SK-N-SH (cell line): Measurements from ENCODE around the gene TSPAN4. TPM values are rescaled to one million over a fixed set of nuclear protein-coding genes. Genes with fewer than 3 reads are reported as not detected.

Experiments
- CTCF ChIA-PET: fragments of 300-600, 350-600 bp; formaldehyde crosslinking; extraction: SDS; loops from one replicate; lab custom pipeline; 2021; lab: Yijun Ruan, JAX
- POLR2A ChIA-PET: fragments of 350-600 bp; sonication (Branson Sonifier 250); formaldehyde crosslinking; extraction: SDS; loops from one replicate; lab custom pipeline; 2020; ENCODE audit warnings: antibody characterized with exemption, inconsistent platforms; lab: Yijun Ruan, JAX
- DNase-seq: peaks from one replicate; pipeline ENCODE4 v3.0.0; 2012
- H2AFZ ChIP-seq: fragments of 200-600 bp; sonication (generic); 2 replicates; pipeline ENCODE4 v1.8.1; 2016; ENCODE audit warnings: antibody characterized with exemption, mild to moderate bottlenecking, low read depth
- H3F3A ChIP-seq: fragments of 200-600 bp; sonication (generic); replicated peaks from 2 replicates; pipeline ENCODE3; 2016; ENCODE audit warnings: antibody characterized with exemption, mild to moderate bottlenecking; ENCODE audit not compliant: insufficient read depth
- H3K27ac ChIP-seq, 2 experiments: fragments of 200-500 bp in 1 of 2; fragments of 200-600 bp in 1 of 2; sonication (Bioruptor generic) in 1 of 2; sonication (generic), shearing (Covaris generic) in 1 of 2; 2 replicates each; pipeline versions ENCODE4 v1.5.1 to v1.6.1; 2014 to 2016; ENCODE audit warnings: low read depth in 2 of 2, inconsistent platforms in 1 of 2, low read length in 1 of 2, mild to moderate bottlenecking in 1 of 2, mixed read lengths in 1 of 2
- H3K27me3 ChIP-seq: fragments of 200-600 bp; sonication (generic), shearing (Covaris generic); 2 replicates; pipeline ENCODE4 v1.6.1; 2016; ENCODE audit warnings: mixed run types; ENCODE audit not compliant: insufficient read depth
- H3K36me3 ChIP-seq, 2 experiments: fragments of 200-500 bp in 1 of 2; fragments of 200-600 bp in 1 of 2; sonication (Bioruptor generic) in 1 of 2; sonication (generic) in 1 of 2; replicated peaks in 1 of 2; 2 replicates each; pipeline versions ENCODE3 to v1.5.1; 2014 to 2016; ENCODE audit warnings: low read length in 1 of 2, mild to moderate bottlenecking in 1 of 2; ENCODE audit not compliant: insufficient read depth in 2 of 2, control insufficient read depth in 1 of 2
- H3K4me1 ChIP-seq, 2 experiments: fragments of 200-500 bp in 1 of 2; fragments of 200-600 bp in 1 of 2; sonication (Bioruptor generic) in 1 of 2; sonication (generic), shearing (Covaris generic) in 1 of 2; 2 replicates each; pipeline versions ENCODE4 v1.5.1 to v1.6.1; 2014 to 2016; ENCODE audit warnings: low read depth in 1 of 2, low read length in 1 of 2, mixed run types in 1 of 2; ENCODE audit not compliant: insufficient read depth in 2 of 2, control insufficient read depth in 1 of 2
- H3K4me2 ChIP-seq: fragments of 200-600 bp; sonication (generic), shearing (Covaris generic); 2 replicates; pipeline ENCODE4 v1.6.1; 2017; ENCODE audit warnings: mixed run types
- H3K4me3 ChIP-seq, 2 experiments: fragments of 200-500 bp in 1 of 2; fragments of 200-600 bp in 1 of 2; sonication (Bioruptor generic) in 1 of 2; sonication (generic), shearing (Covaris generic) in 1 of 2; 2 replicates each; pipeline versions ENCODE4 v1.5.1 to v1.8.1; 2014 to 2016; ENCODE audit warnings: low read depth in 2 of 2, inconsistent platforms in 1 of 2, low read length in 1 of 2, mild to moderate bottlenecking in 1 of 2, mixed read lengths in 1 of 2, moderate library complexity in 1 of 2
- H3K79me2 ChIP-seq: fragments of 200-600 bp; sonication (generic); 2 replicates; pipeline ENCODE4 v1.8.1; 2017; ENCODE audit warnings: mild to moderate bottlenecking; ENCODE audit not compliant: insufficient read depth
- H3K9ac ChIP-seq: fragments of 200-600 bp; sonication (generic); 2 replicates; pipeline ENCODE4 v1.6.1; 2017; ENCODE audit warnings: mixed run types
- H3K9me2 ChIP-seq: fragments of 200-600 bp; sonication (generic); 2 replicates; pipeline ENCODE4 v1.6.1; 2017; ENCODE audit warnings: mixed run types
- H3K9me3 ChIP-seq: fragments of 200-600 bp; sonication (generic); 2 replicates; pipeline ENCODE4 v1.6.1; 2017; ENCODE audit warnings: mixed run types, mild to moderate bottlenecking, moderate library complexity
- H4K20me1 ChIP-seq: fragments of 200-600 bp; sonication (generic); 2 replicates; pipeline ENCODE4 v1.6.1; 2017; ENCODE audit warnings: mild to moderate bottlenecking, mixed run types; ENCODE audit not compliant: insufficient read depth
- EP300 ChIP-seq, 2 experiments: IDR thresholded peaks; 2 replicates each; pipeline versions ENCODE4 v1.4.0 to v1.6.1; 2012; ENCODE audit warnings: borderline replicate concordance in 1 of 2, low read depth in 1 of 2, low read length in 1 of 2
- FOSL2 ChIP-seq: IDR thresholded peaks from 2 replicates; pipeline ENCODE4 v1.4.0; 2012; ENCODE audit warnings: low read depth, mild to moderate bottlenecking, moderate library complexity, borderline replicate concordance
- FOXJ3 ChIP-seq: sonication (generic); formaldehyde crosslinking; IDR thresholded peaks from 2 replicates; pipeline ENCODE4 v1.5.1; 2020; ENCODE audit warnings: mild to moderate bottlenecking, missing genetic modification reagents
- GATA2 ChIP-seq: sonication (generic); formaldehyde crosslinking; IDR thresholded peaks from 2 replicates; pipeline ENCODE4 v1.5.0; 2020; ENCODE audit warnings: mild to moderate bottlenecking, missing genetic modification reagents
- JUND ChIP-seq: IDR thresholded peaks from 2 replicates; pipeline ENCODE4 v1.4.0; 2012
- MXI1 ChIP-seq: IDR thresholded peaks from 2 replicates; pipeline ENCODE4 v1.6.1; 2012; ENCODE audit warnings: mild to moderate bottlenecking, low read depth, low read length, improper control_type of control experiment
- NFIC ChIP-seq: IDR thresholded peaks from 2 replicates; pipeline ENCODE4 v1.4.0; 2012; ENCODE audit warnings: borderline replicate concordance
- POLR2AphosphoS5 ChIP-seq: IDR thresholded peaks from 2 replicates; pipeline ENCODE4 v1.6.1; 2012; ENCODE audit warnings: low read depth, low read length
- RAD21 ChIP-seq: IDR thresholded peaks from 2 replicates; pipeline ENCODE4 v1.6.1; 2012; ENCODE audit warnings: mild to moderate bottlenecking, low read length
- RFX5 ChIP-seq: IDR thresholded peaks from 2 replicates; pipeline ENCODE4 v1.6.1; 2012; ENCODE audit warnings: mild to moderate bottlenecking, improper control_type of control experiment, low read length
- WGBS: methylation state at CpG from one replicate; pipeline ENCODE4 v1.1.6; 2017; ENCODE audit warnings: low lambda C conversion rate; 5-methylcytosine and 5-hydroxymethylcytosine counted together
- polyA plus RNA-seq, 3 experiments: library from polyadenylated mRNA; depleted of rRNA; stranded (reverse); fragments of >200 nt; gene quantifications; 2 replicates each; pipeline ENCODE4 v1.2.3, GENCODE V29; 2012
- TF ChIP-seq, protein P1 (sequence below): IDR thresholded peaks from 2 replicates; pipeline ENCODE4 v1.4.0; 2012; ENCODE audit warnings: low read depth, borderline replicate concordance
- TF ChIP-seq, protein P2 (sequence below): fragments of 200-600 bp; sonication (generic); IDR thresholded peaks from 2 replicates; pipeline ENCODE4 v1.6.1; 2017; ENCODE audit warnings: antibody characterized with exemption, mild to moderate bottlenecking, moderate library complexity
- TF ChIP-seq, protein P3 (sequence below): fragments of 150-350 bp; IDR thresholded peaks from 2 replicates; pipeline ENCODE4 v1.6.1; 2017; ENCODE audit warnings: antibody characterized with exemption, low read length, low read depth, borderline replicate concordance

The TSPAN4 gene
- polyA plus RNA-seq, 1 of the 3 experiments (the other 2 are of a cell fraction), result 226 TPM

DNA sequence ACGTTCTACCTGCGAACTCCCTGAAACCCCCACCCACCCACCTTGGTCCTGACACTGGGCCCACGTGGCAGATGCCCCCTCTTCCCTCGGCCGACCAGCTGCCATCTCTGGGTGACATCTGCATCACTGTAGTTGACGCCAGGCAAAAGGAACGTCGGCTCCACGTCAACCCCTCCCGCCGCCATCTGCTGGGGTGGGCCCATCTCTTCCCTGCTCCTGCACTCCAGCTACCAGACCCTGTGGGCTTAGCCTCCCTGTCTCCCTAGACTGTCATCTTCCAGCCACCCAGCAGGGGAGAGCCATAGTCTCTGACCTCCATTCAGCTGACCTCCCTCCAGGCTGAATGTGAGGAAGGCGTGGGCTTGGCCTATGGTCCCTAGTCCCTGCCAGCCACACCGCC, 46.6 kb downstream of the TSPAN4 start (continued):
- TF ChIP-seq, protein P1, sequence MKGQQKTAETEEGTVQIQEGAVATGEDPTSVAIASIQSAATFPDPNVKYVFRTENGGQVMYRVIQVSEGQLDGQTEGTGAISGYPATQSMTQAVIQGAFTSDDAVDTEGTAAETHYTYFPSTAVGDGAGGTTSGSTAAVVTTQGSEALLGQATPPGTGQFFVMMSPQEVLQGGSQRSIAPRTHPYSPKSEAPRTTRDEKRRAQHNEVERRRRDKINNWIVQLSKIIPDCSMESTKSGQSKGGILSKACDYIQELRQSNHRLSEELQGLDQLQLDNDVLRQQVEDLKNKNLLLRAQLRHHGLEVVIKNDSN, result no peak
- TF ChIP-seq GATA2 (CRISPR knock-in tag) (no peak), RAD21 (no peak), MXI1 (no peak), POLR2AphosphoS5 (no peak)

DNA sequence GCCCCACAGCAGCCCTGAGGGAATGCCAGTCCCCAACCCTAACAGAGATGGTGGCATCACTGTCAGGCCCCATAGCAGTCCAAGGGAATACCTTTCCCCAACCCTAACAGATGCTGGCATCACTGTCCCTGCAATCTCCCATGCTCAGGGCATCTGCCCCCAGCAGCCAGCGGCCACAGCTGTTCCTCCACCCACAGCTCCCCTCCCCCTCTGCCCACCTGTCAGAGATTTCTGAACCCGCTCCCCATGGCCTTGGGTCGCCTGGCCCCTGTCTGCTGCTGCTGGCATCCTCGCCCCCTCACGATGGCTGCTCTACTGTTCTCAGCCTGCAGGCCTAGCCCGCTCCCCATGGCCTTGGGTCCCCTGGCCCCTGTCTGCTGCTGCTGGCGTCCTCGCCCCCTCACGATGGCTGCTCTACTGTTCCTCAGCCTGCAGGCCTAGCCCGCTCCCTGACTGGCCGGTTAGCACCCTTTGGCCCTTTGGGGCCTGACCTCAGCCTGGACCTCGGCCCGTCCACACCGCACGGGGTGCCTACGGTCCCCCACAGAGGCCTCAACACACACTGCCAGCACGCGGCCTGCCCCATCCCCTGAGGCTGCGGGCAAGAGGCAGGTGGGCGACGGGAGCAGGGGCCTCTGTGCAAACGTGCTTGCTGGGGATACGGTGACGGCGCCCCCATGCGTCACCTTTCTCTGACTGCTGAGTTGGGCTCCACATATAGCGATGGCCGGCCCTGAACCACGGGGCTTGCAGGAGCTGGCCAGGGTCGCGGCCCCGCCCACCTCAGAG, 47.2 kb downstream of the TSPAN4 start:
- TF ChIP-seq EP300 (IDR thresholded peaks at IDR 0.05; ENCODE audit: borderline replicate concordance in 1 of 2, low read depth in 1 of 2, low read length in 1 of 2), result no peak
- no peak for TF ChIP-seq FOSL2
- no peak for TF ChIP-seq FOXJ3 (CRISPR knock-in tag)
- no peak for TF ChIP-seq JUND
- no peak for TF ChIP-seq NFIC
- Histone ChIP-seq H3F3A (no peaks in the 10 kb centered on the region), H3K27me3 (no peaks in the 10 kb centered on the region), H4K20me1 (no peaks in the 10 kb centered on the region), H3K4me1 (peaks cover 0 to 24% of the 10 kb centered on the region in 2 experiments; a peak in 1 of 4 replicates), H3K9me2 (no peaks in the 10 kb centered on the region), H3K4me2 (no peak overlapping the region), H3K36me3 (peaks cover 0 to 7% of the 10 kb centered on the region in 2 experiments), H3K79me2 (no peaks in the 10 kb centered on the region), H2AFZ (no peak overlapping the region), H3K4me3 (no peak overlapping the region), H3K9me3 (no peaks in the 10 kb centered on the region), H3K9ac (no peak overlapping the region), H3K27ac (no peak overlapping the region; a peak in 1 of 4 replicates)
- no peak for DNase-seq
- WGBS, result 96% methylated on average over 9 of the region's 32 CpGs
- ChIA-PET POLR2A (no interaction called here), CTCF (interaction anchor here (1.8 kb wide), 1 partner anchor 38 kb away, joined by 5 read pairs; no protein-coding TSS in a partner anchor)

DNA sequence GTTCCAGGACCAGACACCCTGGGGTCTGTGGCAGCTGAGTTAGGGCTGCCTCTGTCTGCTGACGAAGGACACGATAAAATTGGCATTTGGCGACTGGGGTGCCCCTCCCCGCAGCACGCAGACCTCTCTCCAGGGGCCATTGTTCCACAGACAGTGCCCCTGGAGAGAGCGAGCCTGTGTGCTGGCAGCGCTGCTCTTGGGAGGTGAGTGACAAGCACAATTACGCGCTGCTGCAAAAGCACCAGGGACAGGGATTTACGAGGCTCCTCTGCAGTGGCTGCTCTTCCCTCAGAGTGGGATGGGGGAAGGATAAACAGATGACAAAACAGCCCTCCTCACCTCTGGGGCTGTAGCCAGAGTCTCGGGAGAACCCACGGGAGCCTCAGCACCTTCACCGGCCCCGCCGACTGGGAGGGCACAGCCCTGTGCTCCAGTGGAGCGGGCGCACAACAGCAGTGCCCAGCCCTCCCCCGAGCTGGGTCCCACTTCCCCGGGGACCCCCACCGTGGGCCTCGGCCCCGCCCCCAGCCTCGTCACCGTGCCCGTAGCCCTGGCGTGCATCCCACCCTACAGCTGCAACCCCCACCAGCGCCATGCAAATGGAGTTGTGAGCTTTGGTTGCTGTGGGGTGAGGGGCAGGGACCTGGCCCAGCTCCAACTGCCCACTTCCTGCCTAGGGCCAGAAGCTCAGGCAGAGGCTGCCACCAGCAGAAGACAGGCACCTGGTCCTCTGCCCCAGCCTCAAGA, 48.3 kb downstream of the TSPAN4 start:
- 85% methylated on average over 6 of the region's 27 CpGs for WGBS
- H3K27me3 ChIP-seq, result no peaks in the 10 kb centered on the region
- no peak overlapping the region for H3K4me2 ChIP-seq
- ChIA-PET CTCF (interaction anchor here (1.0 to 2.6 kb wide), 5 partner anchors 21 to 59 kb away, joined by 3 to 17 read pairs (median 4); partner anchors contain the start of gene CD151), POLR2A (interaction anchor here (0.8 to 1.1 kb wide), 2 partner anchors 14 to 72 kb away, joined by 3 read pairs; partner anchors contain the start of gene PNPLA2)
- H3F3A ChIP-seq, result no peaks in the 10 kb centered on the region
- no peaks in the 10 kb centered on the region for H3K9me3 ChIP-seq
- H3K27ac ChIP-seq, result peak overlapping the region in 1 of 2 experiments; percentile 47; a peak in 1 of 4 replicates
- H3K9me2 ChIP-seq, result no peaks in the 10 kb centered on the region
- H2AFZ ChIP-seq, result no peak overlapping the region
- no peak overlapping the region for H3K9ac ChIP-seq
- no peak overlapping the region for H3K4me3 ChIP-seq
- H3K79me2 ChIP-seq, result no peaks in the 10 kb centered on the region
- H3K4me1 ChIP-seq, result peaks cover 0 to 24% of the 10 kb centered on the region in 2 experiments; a peak in 1 of 4 replicates
- peaks cover 0 to 9% of the 10 kb centered on the region in 2 experiments for H3K36me3 ChIP-seq
- DNase-seq, result peak; percentile 71
- no peak for TF ChIP-seq MXI1
- TF ChIP-seq, protein P2, sequence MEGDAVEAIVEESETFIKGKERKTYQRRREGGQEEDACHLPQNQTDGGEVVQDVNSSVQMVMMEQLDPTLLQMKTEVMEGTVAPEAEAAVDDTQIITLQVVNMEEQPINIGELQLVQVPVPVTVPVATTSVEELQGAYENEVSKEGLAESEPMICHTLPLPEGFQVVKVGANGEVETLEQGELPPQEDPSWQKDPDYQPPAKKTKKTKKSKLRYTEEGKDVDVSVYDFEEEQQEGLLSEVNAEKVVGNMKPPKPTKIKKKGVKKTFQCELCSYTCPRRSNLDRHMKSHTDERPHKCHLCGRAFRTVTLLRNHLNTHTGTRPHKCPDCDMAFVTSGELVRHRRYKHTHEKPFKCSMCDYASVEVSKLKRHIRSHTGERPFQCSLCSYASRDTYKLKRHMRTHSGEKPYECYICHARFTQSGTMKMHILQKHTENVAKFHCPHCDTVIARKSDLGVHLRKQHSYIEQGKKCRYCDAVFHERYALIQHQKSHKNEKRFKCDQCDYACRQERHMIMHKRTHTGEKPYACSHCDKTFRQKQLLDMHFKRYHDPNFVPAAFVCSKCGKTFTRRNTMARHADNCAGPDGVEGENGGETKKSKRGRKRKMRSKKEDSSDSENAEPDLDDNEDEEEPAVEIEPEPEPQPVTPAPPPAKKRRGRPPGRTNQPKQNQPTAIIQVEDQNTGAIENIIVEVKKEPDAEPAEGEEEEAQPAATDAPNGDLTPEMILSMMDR, result no peak
- TF ChIP-seq, protein P3, sequence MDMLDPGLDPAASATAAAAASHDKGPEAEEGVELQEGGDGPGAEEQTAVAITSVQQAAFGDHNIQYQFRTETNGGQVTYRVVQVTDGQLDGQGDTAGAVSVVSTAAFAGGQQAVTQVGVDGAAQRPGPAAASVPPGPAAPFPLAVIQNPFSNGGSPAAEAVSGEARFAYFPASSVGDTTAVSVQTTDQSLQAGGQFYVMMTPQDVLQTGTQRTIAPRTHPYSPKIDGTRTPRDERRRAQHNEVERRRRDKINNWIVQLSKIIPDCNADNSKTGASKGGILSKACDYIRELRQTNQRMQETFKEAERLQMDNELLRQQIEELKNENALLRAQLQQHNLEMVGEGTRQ, result no peak
- no peak for TF ChIP-seq RFX5
- TF ChIP-seq, all 33 proteins: peak for 0
- no peaks in the 10 kb centered on the region for H4K20me1 ChIP-seq
